Skeletal muscle tissue (tissue), 5 donors: ENCODE data around the gene RARB. TPM values are rescaled to one million over a fixed set of nuclear protein-coding genes. Genes with fewer than 3 reads are reported as not detected.

Experiments
- H3K27ac ChIP-seq: one replicate; pipeline ENCODE4 v1.7.0; 2013; ENCODE audit warnings: mild to moderate bottlenecking, low read depth, low read length, inconsistent platforms
- H3K27me3 ChIP-seq, 3 donors: one replicate each; pipeline ENCODE4 v1.7.0; 2013; ENCODE audit warnings: low read length in 3 of 3; ENCODE audit not compliant: control insufficient read depth in 3 of 3, insufficient read depth in 3 of 3
- H3K36me3 ChIP-seq, 3 donors: one replicate each; pipeline ENCODE4 v1.7.0; 2013; ENCODE audit warnings: low read length in 3 of 3; ENCODE audit not compliant: control insufficient read depth in 3 of 3, insufficient read depth in 3 of 3
- H3K4me1 ChIP-seq, 3 donors: one replicate each; pipeline ENCODE4 v1.7.0; 2013; ENCODE audit warnings: low read length in 3 of 3, mild to moderate bottlenecking in 3 of 3; ENCODE audit not compliant: control insufficient read depth in 3 of 3, insufficient read depth in 3 of 3
- H3K4me3 ChIP-seq, 3 donors: one replicate each; pipeline ENCODE4 v1.7.0; 2013; ENCODE audit warnings: low read length in 3 of 3
- H3K9ac ChIP-seq, 3 donors: one replicate each; pipeline ENCODE4 v1.7.0; 2013; ENCODE audit warnings: low read length in 3 of 3, mild to moderate bottlenecking in 3 of 3, moderate library complexity in 2 of 3, low read depth in 1 of 3
- H3K9me3 ChIP-seq, 3 donors: one replicate each; pipeline ENCODE4 v1.7.0; 2013; ENCODE audit warnings: low read length in 3 of 3; ENCODE audit not compliant: control insufficient read depth in 3 of 3
- small RNA-seq: library from RNA; depleted of rRNA; stranded (forward); fragments of <200 nt; gene quantifications from one replicate; pipeline ENCODE3, GENCODE V24; 2014
- total RNA-seq: library from RNA; depleted of rRNA; stranded (reverse); fragments of >200 nt; gene quantifications from one replicate; pipeline ENCODE4 v1.2.3, GENCODE V29; 2014
- donor health status: Osteomylitis.

The RARB gene
- total RNA-seq, 1 donor from 2014 or later, result 20.9 TPM

GRCh38 chr3:25619382-25619781 is 191.3 kb downstream of the RARB start:
- Histone ChIP-seq H3K9me3 (no peaks in the 10 kb centered on the region), H3K27ac (no peak overlapping the region), H3K9ac (no peak overlapping the region), H3K4me3 (no peak overlapping the region), H3K27me3 (no peaks in the 10 kb centered on the region), H3K36me3 (peaks cover 5 to 44% (median 31%) of the 10 kb centered on the region in 3 donors), H3K4me1 (no peaks in the 10 kb centered on the region)

- peaks cover 9 to 46% (median 39%) of the 10 kb centered on the region in 3 donors for H3K36me3 ChIP-seq
- no peaks in the 10 kb centered on the region for H3K9me3 ChIP-seq
- H3K27ac ChIP-seq, result no peak overlapping the region
- no peaks in the 10 kb centered on the region for H3K4me1 ChIP-seq
- H3K27me3 ChIP-seq, result no peaks in the 10 kb centered on the region
- no peak overlapping the region for H3K4me3 ChIP-seq
- no peak overlapping the region for H3K9ac ChIP-seq
These were observed 192.4 kb downstream of the RARB start for GRCh38 chr3:25620493-25620892.

- H3K27ac ChIP-seq, result no peak overlapping the region
- H3K36me3 ChIP-seq, result peaks cover 9 to 46% (median 42%) of the 10 kb centered on the region in 3 donors
- no peaks in the 10 kb centered on the region for H3K4me1 ChIP-seq
- H3K9me3 ChIP-seq, result no peaks in the 10 kb centered on the region
- no peak overlapping the region for H3K4me3 ChIP-seq
- no peaks in the 10 kb centered on the region for H3K27me3 ChIP-seq
- H3K9ac ChIP-seq, result no peak overlapping the region
These were observed 193.0 kb downstream of the RARB start for GRCh38 chr3:25621087-25621486.

DNA sequence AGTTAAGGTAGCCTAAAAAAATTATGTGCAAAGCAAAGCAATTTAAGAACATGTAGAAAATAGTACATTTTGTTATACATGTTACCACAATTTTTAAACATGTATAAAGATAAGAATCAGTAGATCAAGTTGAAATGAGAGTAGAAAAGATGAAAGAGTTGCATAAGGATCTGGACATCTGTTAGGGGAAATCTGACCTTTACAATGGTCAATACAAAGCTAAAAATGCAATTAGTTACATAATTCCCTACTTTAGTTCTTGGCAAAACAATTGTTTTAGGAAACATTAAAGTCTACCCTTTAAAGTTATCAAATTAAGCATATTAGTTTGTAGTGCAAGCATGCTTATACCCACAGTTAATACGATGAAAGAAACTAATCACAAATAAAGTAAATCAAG is 203.9 kb downstream of the RARB start:
- H3K27ac ChIP-seq, result no peak overlapping the region
- H3K36me3 ChIP-seq, result peaks cover 12 to 58% (median 29%) of the 10 kb centered on the region in 3 donors
- no peaks in the 10 kb centered on the region for H3K9me3 ChIP-seq
- no peaks in the 10 kb centered on the region for H3K4me1 ChIP-seq
- H3K9ac ChIP-seq, result no peak overlapping the region
- H3K4me3 ChIP-seq, result no peak overlapping the region
- no peaks in the 10 kb centered on the region for H3K27me3 ChIP-seq

- no peak overlapping the region for H3K27ac ChIP-seq
- H3K9me3 ChIP-seq, result no peaks in the 10 kb centered on the region
- H3K9ac ChIP-seq, result no peak overlapping the region
- no peaks in the 10 kb centered on the region for H3K4me1 ChIP-seq
- peaks cover 9 to 45% (median 21%) of the 10 kb centered on the region in 3 donors for H3K36me3 ChIP-seq
- H3K27me3 ChIP-seq, result no peaks in the 10 kb centered on the region
- H3K4me3 ChIP-seq, result no peak overlapping the region
These were observed 205.9 kb downstream of the RARB start for GRCh38 chr3:25633919-25634318.

- H3K36me3 ChIP-seq, result peaks cover 8 to 37% (median 21%) of the 10 kb centered on the region in 3 donors
These were observed 207.0 kb downstream of the RARB start for GRCh38 chr3:25635038-25635437.

More at GRCh38 chr3:25635038-25635437, 207.0 kb downstream of the RARB start:
- Histone ChIP-seq H3K27ac (no peak overlapping the region), H3K27me3 (no peaks in the 10 kb centered on the region), H3K9me3 (no peaks in the 10 kb centered on the region), H3K9ac (no peak overlapping the region), H3K4me1 (no peaks in the 10 kb centered on the region), H3K4me3 (no peak overlapping the region)

Small RNAs within 50 kb of the gene (small RNA-seq; reads per million reads assigned to genes)
- 0.14 reads per million for gene RF01161
- not detected for gene RF02271

Other genes starting within 250 kb of the RARB start
- 75.2 TPM for gene TOP2B, start 236.6 kb downstream of the RARB start, total RNA-seq